Measurements from ENCODE around the gene SLC35G1. TPM values are rescaled to one million over a fixed set of nuclear protein-coding genes. Genes with fewer than 3 reads are reported as not detected.

Gene SLC35G1
- total RNA-seq = 1 to 10 TPM; 2.0 to 3.8 TPM

GRCh38 chr10:93893646-93894515 lies at the start of gene SLC35G1:
Gene SLC35G1 (plus strand): TSS chr10:93893978. CDS start chr10:93894034, 56 bp downstream.
- H3K36me3 Mint-ChIP-seq = no peaks in the 10 kb centered on the region
- peak within 1 kb of the TSS; percentile 70 for H3K4me3 Mint-ChIP-seq
- peak within 1 kb of the TSS; percentile 48 to 50 for H3K27ac Mint-ChIP-seq
- no peaks in the 10 kb centered on the region for H3K9me3 Mint-ChIP-seq
- ATAC-seq = peak; percentile 95 to 96
- H3K4me1 Mint-ChIP-seq (ENCODE audit: low read depth in 2 of 2) = peaks cover 9 to 10% of the 10 kb centered on the region in 2 donors
- DNase-seq (ENCODE audit: low spot score) = peak; percentile 62
- peaks cover 11 to 14% of the 10 kb centered on the region in 2 donors for H3K27me3 Mint-ChIP-seq

- Mint-ChIP-seq H3K36me3 (no peaks in the 10 kb centered on the region), H3K4me3 (no peak overlapping the region), H3K27me3 (peaks cover 0 to 2% of the 10 kb centered on the region in 2 donors), H3K27ac (no peak overlapping the region), H3K9me3 (no peaks in the 10 kb centered on the region), H3K4me1 (ENCODE audit: low read depth in 2 of 2) (no peaks in the 10 kb centered on the region)
- DNase-seq (ENCODE audit: low spot score) (no peak), ATAC-seq (no peak)
Measured at GRCh38 chr10:93844979-93845626, 48.7 kb upstream of the SLC35G1 start.

- H3K27ac Mint-ChIP-seq = no peak overlapping the region
- no peaks in the 10 kb centered on the region for H3K9me3 Mint-ChIP-seq
- no peaks in the 10 kb centered on the region for H3K36me3 Mint-ChIP-seq
- no peaks in the 10 kb centered on the region for H3K4me1 Mint-ChIP-seq (ENCODE audit: low read depth in 2 of 2)
- DNase-seq (ENCODE audit: low spot score) (no peak), ATAC-seq (no peak)
- no peaks in the 10 kb centered on the region for H3K27me3 Mint-ChIP-seq
- H3K4me3 Mint-ChIP-seq = no peak overlapping the region
Measured at GRCh38 chr10:93849593-93849992, 44.2 kb upstream of the SLC35G1 start.

GRCh38 chr10:93850031-93851015 lies 43.5 kb upstream of the SLC35G1 start:
- Mint-ChIP-seq H3K27me3 (no peaks in the 10 kb centered on the region), H3K9me3 (no peaks in the 10 kb centered on the region), H3K4me3 (no peak overlapping the region), H3K4me1 (ENCODE audit: low read depth in 2 of 2) (no peaks in the 10 kb centered on the region), H3K27ac (no peak overlapping the region), H3K36me3 (no peaks in the 10 kb centered on the region)
- ATAC-seq (no peak), DNase-seq (ENCODE audit: low spot score) (no peak)

- no peak for DNase-seq (ENCODE audit: low spot score)
- Mint-ChIP-seq H3K4me1 (ENCODE audit: low read depth in 2 of 2) (no peaks in the 10 kb centered on the region), H3K27me3 (no peaks in the 10 kb centered on the region), H3K4me3 (no peak overlapping the region), H3K27ac (no peak overlapping the region), H3K36me3 (no peaks in the 10 kb centered on the region), H3K9me3 (no peaks in the 10 kb centered on the region)
- no peak for ATAC-seq
Measured at GRCh38 chr10:93851169-93851568, 42.6 kb upstream of the SLC35G1 start.

GRCh38 chr10:93852476-93853095 lies 41.2 kb upstream of the SLC35G1 start:
- no peak for DNase-seq (ENCODE audit: low spot score)
- Mint-ChIP-seq H3K27me3 (peaks cover under 1 to 4% of the 10 kb centered on the region in 2 donors), H3K36me3 (no peaks in the 10 kb centered on the region), H3K9me3 (no peaks in the 10 kb centered on the region), H3K4me3 (no peak overlapping the region), H3K27ac (no peak overlapping the region), H3K4me1 (ENCODE audit: low read depth in 2 of 2) (no peaks in the 10 kb centered on the region)
- ATAC-seq = no peak

GRCh38 chr10:93854975-93855374 lies 38.8 kb upstream of the SLC35G1 start:
- no peaks in the 10 kb centered on the region for H3K4me1 Mint-ChIP-seq (ENCODE audit: low read depth in 2 of 2)
- no peaks in the 10 kb centered on the region for H3K36me3 Mint-ChIP-seq
- no peak for ATAC-seq
- no peak for DNase-seq (ENCODE audit: low spot score)
- no peak overlapping the region for H3K27ac Mint-ChIP-seq
- peaks cover 2 to 10% of the 10 kb centered on the region in 2 donors for H3K27me3 Mint-ChIP-seq
- H3K4me3 Mint-ChIP-seq = no peak overlapping the region
- H3K9me3 Mint-ChIP-seq = no peaks in the 10 kb centered on the region

GRCh38 chr10:93856349-93857145 lies 37.2 kb upstream of the SLC35G1 start:
- no peaks in the 10 kb centered on the region for H3K36me3 Mint-ChIP-seq
- no peak overlapping the region for H3K27ac Mint-ChIP-seq
- peaks cover 2 to 14% of the 10 kb centered on the region in 2 donors for H3K27me3 Mint-ChIP-seq
- ATAC-seq (no peak), DNase-seq (ENCODE audit: low spot score) (no peak)
- H3K4me1 Mint-ChIP-seq (ENCODE audit: low read depth in 2 of 2) = no peaks in the 10 kb centered on the region
- H3K4me3 Mint-ChIP-seq = no peak overlapping the region
- H3K9me3 Mint-ChIP-seq = no peaks in the 10 kb centered on the region

GRCh38 chr10:93859049-93859655 lies 34.6 kb upstream of the SLC35G1 start:
- Mint-ChIP-seq H3K9me3 (no peaks in the 10 kb centered on the region), H3K4me3 (no peak overlapping the region), H3K27ac (no peak overlapping the region), H3K36me3 (no peaks in the 10 kb centered on the region), H3K27me3 (peaks cover 5 to 19% of the 10 kb centered on the region in 2 donors), H3K4me1 (ENCODE audit: low read depth in 2 of 2) (no peaks in the 10 kb centered on the region)
- ATAC-seq (no peak), DNase-seq (ENCODE audit: low spot score) (no peak)

- no peak for DNase-seq (ENCODE audit: low spot score)
- Mint-ChIP-seq H3K4me3 (no peak overlapping the region), H3K4me1 (ENCODE audit: low read depth in 2 of 2) (no peaks in the 10 kb centered on the region), H3K9me3 (no peaks in the 10 kb centered on the region), H3K36me3 (no peaks in the 10 kb centered on the region), H3K27me3 (peaks cover 6 to 35% of the 10 kb centered on the region in 2 donors), H3K27ac (no peak overlapping the region)
- no peak for ATAC-seq
Measured at GRCh38 chr10:93861825-93862224, 32.0 kb upstream of the SLC35G1 start.

- Mint-ChIP-seq H3K9me3 (no peaks in the 10 kb centered on the region), H3K4me1 (ENCODE audit: low read depth in 2 of 2) (no peaks in the 10 kb centered on the region), H3K27me3 (peaks cover 11 to 26% of the 10 kb centered on the region in 2 donors), H3K27ac (no peak overlapping the region), H3K36me3 (no peaks in the 10 kb centered on the region), H3K4me3 (no peak overlapping the region)
- DNase-seq (ENCODE audit: low spot score) (no peak), ATAC-seq (no peak)
Measured at GRCh38 chr10:93865794-93866425, 27.9 kb upstream of the SLC35G1 start.

GRCh38 chr10:93867525-93867924 lies 26.3 kb upstream of the SLC35G1 start:
- no peak for ATAC-seq

More at GRCh38 chr10:93867525-93867924, 26.3 kb upstream of the SLC35G1 start:
- H3K4me3 Mint-ChIP-seq = no peak overlapping the region
- H3K9me3 Mint-ChIP-seq = no peaks in the 10 kb centered on the region
- peaks cover 15 to 37% of the 10 kb centered on the region in 2 donors for H3K27me3 Mint-ChIP-seq
- H3K4me1 Mint-ChIP-seq (ENCODE audit: low read depth in 2 of 2) = no peaks in the 10 kb centered on the region
- no peak for DNase-seq (ENCODE audit: low spot score)
- H3K27ac Mint-ChIP-seq = no peak overlapping the region
- H3K36me3 Mint-ChIP-seq = no peaks in the 10 kb centered on the region
